GM23338 (cell line): ENCODE results near the gene OLFML2B. TPM values are rescaled to one million over a fixed set of nuclear protein-coding genes. Genes with fewer than 3 reads are reported as not detected.

Experiments used
- ATAC-seq: fragments of 200-7000 bp; cut with Tn5 transposase; 3 replicates; pipeline ENCODE4 v1.9.1; 2020
- DNase-seq: peaks from one replicate; pipeline ENCODE4 v3.0.0-alpha.2; 2015; ENCODE audit warnings: low spot score
- H2AFZ ChIP-seq: fragments of 200-600 bp; sonication (generic); 2 replicates; pipeline ENCODE4 v1.8.0; 2016; ENCODE audit warnings: antibody characterized with exemption, mild to moderate bottlenecking, moderate library complexity
- H3F3A ChIP-seq: fragments of 200-600 bp; sonication (generic); replicated peaks from 2 replicates; pipeline ENCODE4 v1.8.0; 2017; ENCODE audit warnings: antibody characterized with exemption, mixed run types, low read depth
- H3K27ac ChIP-seq: fragments of 200-600 bp; sonication (generic); 2 replicates; pipeline ENCODE4 v1.6.1; 2016; ENCODE audit warnings: low read depth
- H3K27me3 ChIP-seq: fragments of 200-600 bp; sonication (generic); 2 replicates; pipeline ENCODE4 v1.8.0; 2016; ENCODE audit warnings: mild to moderate bottlenecking, mixed run types, moderate library complexity; ENCODE audit not compliant: insufficient read depth
- H3K36me3 ChIP-seq: fragments of 200-600 bp; sonication (generic); 2 replicates; pipeline ENCODE4 v1.8.0; 2016; ENCODE audit warnings: mild to moderate bottlenecking; ENCODE audit not compliant: insufficient read depth
- H3K4me1 ChIP-seq: fragments of 200-600 bp; sonication (generic); 2 replicates; pipeline ENCODE4 v1.8.0; 2016; ENCODE audit warnings: mild to moderate bottlenecking, moderate library complexity; ENCODE audit not compliant: insufficient read depth
- H3K4me2 ChIP-seq: fragments of 200-600 bp; sonication (generic); 2 replicates; pipeline ENCODE4 v1.7.1; 2017; ENCODE audit warnings: mixed run types
- H3K4me3 ChIP-seq: fragments of 200-600 bp; sonication (generic); 2 replicates; pipeline ENCODE4 v1.6.1; 2016; ENCODE audit warnings: mixed run types
- H3K79me2 ChIP-seq: fragments of 200-600 bp; sonication (generic); replicated peaks from 2 replicates; pipeline ENCODE4 v1.8.0; 2017; ENCODE audit warnings: mild to moderate bottlenecking; ENCODE audit not compliant: insufficient read depth
- H3K9me2 ChIP-seq: fragments of 200-600 bp; sonication (generic); 2 replicates; pipeline ENCODE4 v1.8.0; 2017; ENCODE audit not compliant: insufficient read depth
- H4K20me1 ChIP-seq: fragments of 200-600 bp; sonication (generic); replicated peaks from 2 replicates; pipeline ENCODE4 v1.8.0; 2017; ENCODE audit warnings: mild to moderate bottlenecking; ENCODE audit not compliant: insufficient read depth
- H3K27ac Mint-ChIP-seq: 2 replicates; pipeline ENCODE4 v1.8.0; 2020; ENCODE audit warnings: inconsistent platforms, mild to moderate bottlenecking, moderate library complexity, mixed read lengths
- H3K27me3 Mint-ChIP-seq: 3 replicates; pipeline ENCODE4 v1.8.0; 2022; ENCODE audit warnings: low read depth, mild to moderate bottlenecking, moderate library complexity, mixed read lengths, inconsistent platforms; ENCODE audit not compliant: insufficient read depth, poor library complexity
- H3K36me3 Mint-ChIP-seq: 3 replicates; pipeline ENCODE4 v1.8.0; 2021; ENCODE audit warnings: low read depth, mild to moderate bottlenecking, inconsistent platforms, moderate library complexity, mixed read lengths
- H3K4me1 Mint-ChIP-seq: 3 replicates; pipeline ENCODE4 v1.8.0; 2020; ENCODE audit warnings: mild to moderate bottlenecking, inconsistent platforms, mixed read lengths
- H3K4me3 Mint-ChIP-seq: 3 replicates; pipeline ENCODE4 v1.8.0; 2021; ENCODE audit warnings: moderate library complexity, mild to moderate bottlenecking, inconsistent platforms, mixed read lengths
- H3K9me3 Mint-ChIP-seq: 3 replicates; pipeline ENCODE4 v1.8.0; 2020; ENCODE audit warnings: moderate library complexity, mild to moderate bottlenecking, inconsistent platforms, mixed read lengths
- CTCF ChIP-seq, 2 experiments: fragments of 200-600 bp in 1 of 2; sonication (generic) in 1 of 2; conservative IDR thresholded peaks; 2 replicates each; pipeline versions ENCODE4 v1.5.1 to v1.6.1; 2016 to 2017; ENCODE audit warnings: antibody characterized with exemption in 2 of 2, low read depth in 2 of 2, mild to moderate bottlenecking in 2 of 2, moderate library complexity in 1 of 2
- ETS1 ChIP-seq: IDR thresholded peaks from 2 replicates; pipeline ENCODE4 v1.6.1; 2016; ENCODE audit warnings: antibody characterized with exemption
- EZH2 ChIP-seq: fragments of 200-600 bp; sonication (generic); IDR thresholded peaks from one replicate; pipeline ENCODE4 v1.8.0; 2017; ENCODE audit warnings: antibody characterized with exemption, mild to moderate bottlenecking, low read depth; ENCODE audit not compliant: unreplicated experiment
- EZH2phosphoT487 ChIP-seq: fragments of 200-600 bp; sonication (generic); IDR thresholded peaks from one replicate; pipeline ENCODE4 v1.8.1; 2018; ENCODE audit warnings: antibody characterized with exemption; ENCODE audit not compliant: unreplicated experiment
- POLR2AphosphoS5 ChIP-seq: IDR thresholded peaks from 2 replicates; pipeline ENCODE4 v1.6.1; 2016; ENCODE audit warnings: antibody characterized with exemption, low read depth
- STAT1 ChIP-seq: IDR thresholded peaks from one replicate; pipeline ENCODE4 v1.6.1; 2016; ENCODE audit warnings: antibody characterized with exemption; ENCODE audit not compliant: unreplicated experiment
- ZNF114 ChIP-seq: fragments of 250-450 bp; sonication (Bioruptor Pico); IDR thresholded peaks from 2 replicates; pipeline ENCODE4 v1.5.0; 2020; ENCODE audit warnings: mild to moderate bottlenecking, moderate library complexity
- ZNF462 ChIP-seq: fragments of 250-450 bp; sonication (Bioruptor Pico); IDR thresholded peaks from 2 replicates; pipeline ENCODE4 v1.5.0; 2020; ENCODE audit warnings: mild to moderate bottlenecking, moderate library complexity
- polyA plus RNA-seq: library from polyadenylated mRNA; unstranded; fragments of >200 nt; fragmentation: Nextera tagmentation; extraction: Ambion mirVana; gene quantifications from 2 replicates; pipeline ENCODE4 v1.2.1, GENCODE V29; 2016
- total RNA-seq: library from RNA; depleted of rRNA; stranded (reverse); fragments of >200 nt; shearing (Covaris generic); gene quantifications from 2 replicates; pipeline ENCODE4 v1.2.3, GENCODE V29; 2014

The OLFML2B gene
- total and polyA plus RNA-seq, 2 experiments from 2014 or later = 2.9 to 4.3 TPM

- Histone ChIP-seq H4K20me1 (no peaks in the 10 kb centered on the region), H3K27me3 (no peaks in the 10 kb centered on the region), H3K4me3 (no peak overlapping the region), H3K4me1 (no peaks in the 10 kb centered on the region), H3K4me2 (no peak overlapping the region), H3F3A (no peaks in the 10 kb centered on the region), H2AFZ (peak overlapping the region; percentile 20; the same call in 1 of the 2 replicates), H3K36me3 (no peaks in the 10 kb centered on the region), H3K27ac (no peak overlapping the region), H3K9me2 (no peaks in the 10 kb centered on the region), H3K79me2 (no peaks in the 10 kb centered on the region)
- peak overlapping the region; percentile 26; the same call in 1 of the 2 replicates for H3K27ac Mint-ChIP-seq
- ATAC-seq = peak; percentile 75
- peaks cover 4% of the 10 kb centered on the region; the same call in 2 of the 3 replicates for H3K9me3 Mint-ChIP-seq
- no peak overlapping the region for H3K4me3 Mint-ChIP-seq
- peaks cover 4% of the 10 kb centered on the region; the same call in 2 of the 3 replicates for H3K4me1 Mint-ChIP-seq
- TF ChIP-seq POLR2AphosphoS5 = no peak
- TF ChIP-seq EZH2 = no peak
- no peak for TF ChIP-seq ZNF114
- no peak for TF ChIP-seq EZH2phosphoT487
- TF ChIP-seq ZNF462 (CRISPR knock-in tag) = peak; percentile 87
- TF ChIP-seq STAT1 = no peak
- peak; percentile 68 to 72 for TF ChIP-seq CTCF (conservative IDR thresholded peaks at IDR 0.05; ENCODE audit: low read depth in 2 of 2)
- no peak for TF ChIP-seq ETS1
- no peaks in the 10 kb centered on the region for H3K27me3 Mint-ChIP-seq
- H3K36me3 Mint-ChIP-seq = no peaks in the 10 kb centered on the region
- peak; percentile 63 for DNase-seq
Observed at GRCh38 chr1:162040657-162041056, 17.0 kb upstream of the OLFML2B start.
